Stimulated activated CD4-positive, alpha-beta T cell treated with anti-CD3 and anti-CD28 coated beads, Interleukin-15, amount 100 ng/mL, for 48 hours (primary cell): ENCODE data around the gene MICAL3.
"Not testable (repeated sequence)": the region's sequence is repeated elsewhere in the genome, so short reads cannot be mapped to it uniquely, and the experiment has no call there.

Experiments used
- DNase-seq, 2 donors: peaks; one replicate each; pipeline ENCODE4 v3.0.0-alpha.2; 2020; ENCODE audit warnings: low read depth in 2 of 2

Gene MICAL3

DNA sequence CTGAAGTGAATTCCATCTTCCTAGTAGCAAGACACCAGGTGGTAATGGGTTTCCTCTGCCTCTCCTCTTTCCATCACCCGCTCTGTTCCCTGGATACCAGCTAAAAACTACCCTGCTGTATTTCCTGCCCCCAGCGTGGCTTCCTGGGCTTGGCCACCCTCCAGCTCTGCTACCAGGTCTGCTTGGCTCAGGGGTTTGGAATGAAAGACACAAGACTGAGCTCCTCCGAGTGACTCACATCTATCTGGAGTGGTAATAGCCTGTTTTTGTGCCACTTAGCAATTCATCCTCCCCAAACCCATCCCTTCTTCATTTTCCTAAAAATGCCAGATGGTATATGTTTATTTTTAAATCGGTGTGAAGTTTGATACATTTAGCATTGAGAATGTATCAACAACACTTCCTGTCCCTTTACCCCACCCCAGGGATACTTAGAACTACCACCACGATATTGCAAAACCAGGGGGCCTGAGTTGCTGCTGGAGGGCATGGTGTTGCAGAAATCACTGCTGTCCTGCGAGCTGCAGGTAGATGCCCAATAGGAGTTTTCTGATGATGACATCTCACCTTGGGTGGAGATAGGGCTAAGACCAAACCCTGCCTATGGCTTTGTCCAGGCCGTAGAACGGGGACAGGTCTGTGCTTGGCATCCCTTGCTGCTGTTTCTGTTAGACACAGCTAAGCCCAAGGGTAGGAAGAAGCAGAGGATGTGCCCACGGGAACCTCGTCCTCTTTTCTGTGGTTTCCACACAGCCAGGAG lies 7.5 kb upstream of the MICAL3 start:
- DNase-seq, result no peak

DNA sequence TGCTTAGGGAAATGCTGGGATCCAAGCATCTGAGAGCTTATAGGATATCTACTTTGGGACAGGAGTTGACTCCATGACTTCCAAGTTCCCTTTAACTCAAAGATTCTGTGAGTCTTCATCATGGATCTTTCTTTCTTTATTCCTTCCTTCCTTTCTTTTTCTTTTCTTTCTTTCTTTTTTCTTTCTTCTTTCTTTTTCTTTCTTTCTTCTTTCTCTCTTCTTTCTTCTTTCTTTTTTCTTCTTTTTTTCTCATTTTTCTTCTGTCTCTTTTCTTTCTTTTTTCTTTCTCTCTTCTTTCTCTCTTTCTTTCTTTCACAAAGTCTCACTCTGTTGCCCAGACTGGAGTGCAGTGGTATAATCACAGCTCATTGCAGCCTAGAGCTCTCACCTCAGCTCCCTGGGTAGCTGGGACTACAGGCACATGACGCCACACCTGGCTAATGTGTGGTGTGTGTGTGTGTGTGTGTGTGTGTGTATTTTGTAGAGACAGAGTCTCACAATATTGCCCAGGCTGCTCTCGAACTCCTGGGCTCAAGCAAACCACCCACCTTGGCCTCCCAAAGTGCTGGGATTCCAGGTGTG lies 5.4 kb upstream of the MICAL3 start:
- DNase-seq, result no peak

DNA sequence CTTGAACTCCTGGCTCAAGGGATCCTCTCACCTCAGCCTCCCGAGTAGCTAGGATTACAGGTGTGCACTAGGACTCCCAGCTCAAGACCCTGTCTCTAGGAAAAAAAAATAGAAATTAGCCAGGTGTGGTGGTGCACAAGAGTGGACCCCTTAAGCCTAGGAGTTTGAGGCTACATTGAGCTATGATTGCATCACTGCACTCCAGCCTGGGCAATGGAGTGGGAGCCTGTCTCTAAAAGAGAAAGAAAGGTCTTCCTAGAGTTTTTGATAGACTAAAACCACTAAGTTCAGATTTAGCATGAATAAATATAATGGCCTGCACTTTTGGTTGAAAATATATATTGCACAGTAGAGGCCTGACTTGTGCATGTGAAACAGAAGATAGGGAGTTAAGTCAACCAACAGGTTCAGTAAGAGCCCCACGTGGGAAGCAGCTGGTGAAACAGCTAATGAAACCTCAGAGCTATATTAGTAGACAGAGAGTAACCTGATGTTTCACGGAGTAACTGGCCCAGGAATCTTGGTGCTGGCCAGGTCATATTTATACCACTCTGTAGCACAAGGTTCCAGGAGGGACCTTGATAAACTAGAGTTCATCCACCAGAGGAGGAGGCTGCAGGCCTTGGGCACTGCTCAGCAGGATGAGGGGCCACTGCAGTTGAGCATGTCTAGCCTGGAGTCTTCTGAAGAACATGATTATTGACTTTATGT lies 4.6 kb upstream of the MICAL3 start:
- DNase-seq, result no peak

DNA sequence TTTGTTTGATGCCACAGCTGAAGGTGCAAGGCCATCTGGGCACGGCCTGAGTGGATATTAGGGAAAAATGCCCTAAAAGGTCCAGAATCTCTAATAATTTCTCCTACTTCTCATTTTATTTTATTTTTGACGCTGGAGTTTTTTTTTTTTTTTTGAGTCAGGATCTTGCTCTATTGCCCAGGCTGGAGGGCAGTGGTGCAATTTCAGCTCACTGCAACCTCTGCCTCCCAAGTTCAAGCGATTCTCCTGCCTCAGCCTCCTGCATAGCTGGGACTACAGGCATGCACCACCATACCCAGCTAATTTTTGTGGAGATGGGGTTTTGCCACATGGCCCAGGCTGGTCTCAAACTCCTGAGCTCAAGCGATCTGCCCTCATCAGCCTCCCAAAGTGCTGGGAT lies 1.5 kb upstream of the MICAL3 start:
- DNase-seq, result not testable (repeated sequence)

DNA sequence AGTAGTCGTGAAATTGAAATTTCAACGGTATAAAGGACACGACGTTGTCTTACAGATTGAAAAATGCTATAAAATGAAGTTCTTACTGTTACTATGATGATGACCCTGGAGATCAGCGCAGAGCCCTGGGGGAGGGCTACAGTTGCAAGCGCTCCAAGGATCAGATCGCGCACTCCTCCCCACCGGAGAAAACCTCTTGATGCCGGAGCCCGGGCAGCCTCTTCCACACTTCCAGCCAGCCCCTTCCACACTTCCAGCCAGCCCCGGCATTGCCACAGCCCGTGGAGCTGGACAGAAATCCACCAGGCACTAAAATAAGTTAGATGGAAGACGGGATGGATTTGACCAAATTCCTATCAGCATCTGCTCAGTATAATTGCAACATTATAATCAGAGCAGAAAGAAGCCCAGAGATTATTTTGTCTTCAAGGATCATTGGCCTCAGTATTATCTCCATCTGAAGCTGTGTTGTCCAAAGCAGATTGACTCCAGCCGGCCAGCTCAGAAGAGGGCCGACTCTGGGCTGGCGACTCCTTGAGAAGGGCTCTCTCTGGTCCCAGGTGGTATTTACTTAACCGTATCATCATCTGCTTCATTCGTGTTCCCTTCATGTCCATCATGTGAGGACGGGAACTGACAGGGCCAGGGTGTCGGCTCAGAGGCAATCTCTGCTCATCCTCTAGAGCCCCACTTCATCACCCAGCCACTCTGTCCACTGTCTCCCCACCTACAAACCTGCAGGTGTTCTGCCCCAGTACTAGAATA lies 777 bp upstream of the MICAL3 start:
- no peak for DNase-seq

DNA sequence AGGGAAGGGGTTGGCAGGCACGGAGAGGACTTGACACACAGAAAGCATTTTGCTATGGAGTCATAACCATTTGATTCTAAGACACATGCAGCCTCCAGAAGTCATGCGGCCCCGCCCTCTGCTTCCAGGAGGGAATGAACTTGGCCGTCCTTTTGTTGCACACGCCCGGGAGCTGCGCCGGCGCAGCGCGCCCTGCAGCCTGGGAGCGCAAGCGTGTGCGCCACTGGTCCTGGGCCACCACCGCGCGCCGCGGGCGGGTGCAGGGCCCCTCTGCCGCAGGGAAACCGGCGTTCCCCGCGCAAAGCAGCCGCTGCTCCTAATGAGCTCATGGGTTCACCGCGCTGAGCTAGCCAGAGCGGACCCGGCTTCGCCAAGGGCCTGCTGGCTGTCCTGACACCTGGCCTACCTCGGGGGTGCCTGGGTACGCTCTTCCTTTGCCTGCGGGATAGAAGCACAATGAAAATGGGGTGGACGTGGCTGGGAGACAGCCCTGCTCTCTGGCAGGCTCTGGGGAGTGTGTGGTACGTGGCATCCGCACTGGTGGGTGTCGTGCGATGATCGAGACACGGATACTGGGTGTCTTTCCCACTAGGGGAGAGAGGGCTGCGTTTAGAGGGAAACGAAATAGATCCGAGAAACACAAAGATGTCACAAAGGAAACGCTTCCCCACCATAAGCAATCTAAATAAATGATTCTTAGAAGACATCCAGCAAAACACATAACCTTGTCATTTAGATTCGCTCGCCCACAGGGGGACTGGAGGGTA lies 669 bp downstream of the MICAL3 start:
- no peak for DNase-seq

DNA sequence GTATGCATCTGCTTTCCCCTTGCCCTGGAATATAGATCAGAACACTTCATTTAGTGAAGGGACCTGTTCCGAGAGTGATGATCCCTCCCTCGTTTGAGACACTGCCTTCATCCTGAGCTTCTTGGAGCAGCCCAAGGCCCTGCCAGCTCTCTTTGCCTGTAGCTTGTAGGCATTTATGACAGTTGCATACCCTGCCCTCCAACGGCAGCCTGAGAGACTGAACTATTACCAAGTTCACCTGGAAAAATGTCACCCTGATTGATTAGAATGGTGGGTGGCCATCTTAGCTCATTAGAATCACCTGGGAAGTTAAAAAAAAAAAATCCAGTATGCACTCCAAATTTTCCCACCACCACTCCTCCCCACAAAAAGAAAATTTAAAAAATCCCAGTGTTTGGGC lies 1.5 kb downstream of the MICAL3 start:
- DNase-seq, result no peak

DNA sequence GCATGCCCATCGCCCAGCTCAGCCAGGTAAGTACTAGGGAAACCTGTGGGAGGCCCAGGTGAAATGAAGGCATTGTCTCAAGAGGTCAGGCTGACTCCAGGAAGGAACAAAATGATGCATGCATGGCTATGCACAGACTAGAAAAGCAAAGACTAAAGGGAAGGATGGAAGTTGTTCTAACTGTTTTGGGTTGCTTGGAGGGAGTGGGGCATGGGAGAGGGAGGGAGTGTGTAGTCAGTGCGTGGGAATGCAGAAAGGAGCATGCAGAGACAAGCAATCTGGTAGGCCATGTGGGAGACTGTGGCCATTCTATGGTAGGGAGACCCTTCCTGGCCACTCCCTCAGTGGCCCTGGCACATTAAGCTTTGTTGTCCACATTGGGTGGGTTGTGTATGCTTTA lies 2.9 kb downstream of the MICAL3 start:
- no peak for DNase-seq

DNA sequence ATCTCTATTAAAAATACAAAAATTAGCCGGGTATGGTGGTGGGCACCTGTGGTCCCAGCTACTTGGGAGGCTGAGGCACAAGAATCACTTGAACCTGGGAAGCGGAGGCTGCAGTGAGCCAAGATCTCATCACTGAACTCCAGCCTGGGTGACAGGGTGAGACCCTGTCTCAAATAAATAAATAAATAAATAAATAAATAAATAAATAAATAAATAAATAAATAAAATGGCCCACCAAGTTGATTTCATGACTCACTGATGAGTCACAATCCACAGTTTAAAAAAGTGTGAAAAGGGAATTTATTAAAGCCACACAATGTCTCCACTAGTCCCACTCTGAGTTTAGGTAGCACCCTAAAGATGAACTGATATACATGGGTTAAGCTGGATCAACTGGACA lies 3.6 kb downstream of the MICAL3 start:
- not testable (repeated sequence) for DNase-seq

DNA sequence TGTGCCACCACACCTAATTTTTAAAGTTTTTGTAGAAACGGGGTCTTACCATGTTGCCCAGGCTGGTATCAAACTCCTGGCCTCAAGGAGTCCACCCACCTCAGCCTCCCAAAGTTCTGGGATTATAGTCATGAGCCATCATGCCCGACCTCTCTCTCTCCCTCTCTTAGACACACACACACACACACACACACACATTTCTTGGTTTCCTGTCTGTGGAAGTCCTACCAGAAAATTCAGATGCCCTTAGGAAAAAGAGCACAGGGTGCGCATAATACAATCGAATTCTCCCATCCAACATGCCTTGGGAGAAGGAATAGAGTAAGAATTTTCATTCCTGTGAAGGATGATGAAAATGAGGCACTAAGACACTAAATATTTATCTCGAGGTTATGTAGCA lies 10.4 kb downstream of the MICAL3 start:
- no peak for DNase-seq

DNA sequence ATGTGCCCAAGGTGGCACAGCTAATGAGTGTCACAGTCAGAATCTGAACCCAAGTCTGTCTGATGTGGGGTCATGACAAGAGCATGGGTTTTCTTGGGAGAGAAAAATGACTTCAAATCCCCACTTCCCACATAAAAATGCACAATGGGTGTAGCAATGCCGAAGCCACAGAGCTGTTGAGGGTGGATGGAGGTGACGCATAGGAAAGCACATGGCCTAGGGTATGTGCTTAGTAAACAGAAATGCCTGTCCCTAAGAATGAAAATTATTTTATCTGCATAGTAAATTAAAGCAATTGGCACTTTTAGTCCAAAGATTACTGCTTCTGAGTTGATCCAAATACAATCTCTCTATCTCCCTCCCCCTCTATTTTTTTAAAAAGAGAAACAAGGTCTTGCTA lies 10.9 kb downstream of the MICAL3 start:
- DNase-seq, result no peak

DNA sequence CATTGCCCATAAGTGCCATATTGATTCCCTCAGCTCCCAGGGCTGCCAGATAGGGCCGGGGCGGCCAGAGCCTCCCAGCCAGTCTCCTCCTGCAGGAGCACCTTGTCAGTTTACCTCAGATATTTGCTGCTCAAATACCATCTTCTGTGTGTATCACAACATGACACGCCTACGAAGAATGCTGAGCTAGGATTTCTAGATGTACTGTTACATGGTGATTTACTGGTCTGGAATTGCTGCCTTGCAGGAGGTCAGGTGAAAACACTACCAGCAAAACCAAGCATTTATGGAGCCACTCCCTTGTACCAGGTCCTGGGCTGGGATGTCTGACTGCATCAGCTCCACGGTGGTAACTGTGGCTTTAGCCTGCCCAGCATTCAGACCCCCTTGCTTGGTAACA lies 11.8 kb downstream of the MICAL3 start:
- DNase-seq, result no peak

DNA sequence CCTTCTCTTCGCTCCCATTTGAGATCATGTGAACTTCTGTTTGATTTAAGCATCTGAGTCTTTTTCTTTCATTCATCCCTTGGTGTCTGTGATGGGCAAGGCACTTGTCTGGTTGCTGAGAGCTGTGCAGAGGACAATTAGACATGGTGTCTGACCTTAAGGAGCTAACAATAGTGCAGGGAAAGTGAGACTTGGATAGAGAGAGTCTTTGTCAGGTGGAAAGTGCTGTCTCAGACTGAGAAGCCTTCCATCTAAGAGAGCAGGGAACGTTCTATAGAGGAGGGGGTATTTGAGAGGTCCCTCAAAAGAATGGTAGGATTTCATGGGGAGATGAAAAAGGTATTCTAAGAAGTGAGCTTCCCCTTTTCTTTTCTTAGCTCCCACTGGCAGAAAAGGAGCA lies 14.1 kb downstream of the MICAL3 start:
- DNase-seq, result no peak

DNA sequence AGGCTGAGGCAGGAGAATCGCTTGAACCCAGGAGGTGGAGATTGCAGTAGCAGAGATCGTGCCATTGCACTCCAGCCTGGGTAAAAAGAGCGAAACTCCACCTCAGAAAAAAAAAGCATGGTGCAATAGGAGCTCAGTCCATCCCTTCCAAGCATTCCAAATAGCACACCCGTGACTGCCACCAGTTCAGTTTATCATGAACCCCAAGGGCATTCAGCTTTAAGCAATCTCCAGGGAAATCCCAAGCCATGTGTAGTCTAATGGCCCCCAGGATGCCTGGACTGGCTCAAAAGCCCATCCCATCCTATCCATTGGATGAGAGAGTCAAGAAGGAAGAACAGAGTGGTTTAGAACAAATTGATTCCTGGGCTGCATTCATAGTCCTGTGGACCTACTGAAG lies 16.2 kb downstream of the MICAL3 start:
- no peak for DNase-seq

DNA sequence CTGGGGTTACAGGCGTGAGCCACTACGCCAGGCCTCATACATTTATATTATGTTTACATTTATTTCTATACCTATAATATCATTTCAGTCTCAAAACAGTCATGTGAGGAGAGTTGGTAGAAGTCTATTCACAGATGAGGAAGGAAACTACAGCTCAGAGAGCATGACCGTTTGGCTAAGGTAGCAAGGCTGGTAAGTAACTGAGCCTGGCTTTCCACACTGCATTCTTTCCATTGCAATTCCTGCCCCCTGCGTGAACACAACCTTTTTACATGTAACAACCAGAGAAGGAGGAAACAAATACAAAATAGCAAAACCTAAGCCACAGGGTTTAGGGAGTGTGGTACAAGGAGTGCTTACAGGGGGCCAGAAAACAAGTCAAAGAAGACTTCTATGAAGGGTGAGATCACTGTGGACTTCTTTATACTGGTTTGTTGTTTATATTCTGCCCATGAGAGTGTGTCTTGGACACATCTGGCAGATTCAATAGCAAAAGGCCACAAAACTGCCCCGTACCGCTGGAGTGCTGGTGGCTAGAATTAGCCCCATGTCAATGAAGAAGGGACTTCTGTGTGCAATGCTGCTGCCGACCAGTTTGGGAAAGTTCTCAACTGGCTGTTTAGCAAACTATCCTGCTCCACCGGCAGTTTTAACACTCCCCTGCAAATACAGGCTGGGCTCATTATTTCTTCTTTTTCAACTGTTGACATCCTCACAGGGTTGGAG lies 19.0 kb downstream of the MICAL3 start:
- DNase-seq, result no peak

DNA sequence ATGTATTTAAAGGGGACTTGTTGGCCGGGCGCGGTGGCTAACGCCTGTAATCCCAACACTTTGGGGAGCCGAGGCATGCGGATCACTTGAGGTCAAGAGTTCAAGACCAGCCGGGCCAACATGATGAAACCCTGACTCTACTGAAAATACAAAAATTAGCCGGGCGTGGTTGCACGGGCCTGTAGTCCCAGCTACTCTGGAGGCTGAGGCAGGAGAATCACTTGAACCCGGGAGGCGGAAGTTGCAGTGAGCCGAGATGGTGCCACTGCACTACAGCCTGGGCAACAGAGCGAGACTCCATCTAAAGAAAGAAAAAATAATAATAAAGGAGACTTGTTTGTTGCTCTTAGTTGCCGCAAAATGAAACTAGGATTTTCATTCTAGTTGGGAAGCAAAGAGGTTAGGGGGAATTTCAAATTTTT lies 22.5 kb downstream of the MICAL3 start:
- not testable (repeated sequence) for DNase-seq

DNA sequence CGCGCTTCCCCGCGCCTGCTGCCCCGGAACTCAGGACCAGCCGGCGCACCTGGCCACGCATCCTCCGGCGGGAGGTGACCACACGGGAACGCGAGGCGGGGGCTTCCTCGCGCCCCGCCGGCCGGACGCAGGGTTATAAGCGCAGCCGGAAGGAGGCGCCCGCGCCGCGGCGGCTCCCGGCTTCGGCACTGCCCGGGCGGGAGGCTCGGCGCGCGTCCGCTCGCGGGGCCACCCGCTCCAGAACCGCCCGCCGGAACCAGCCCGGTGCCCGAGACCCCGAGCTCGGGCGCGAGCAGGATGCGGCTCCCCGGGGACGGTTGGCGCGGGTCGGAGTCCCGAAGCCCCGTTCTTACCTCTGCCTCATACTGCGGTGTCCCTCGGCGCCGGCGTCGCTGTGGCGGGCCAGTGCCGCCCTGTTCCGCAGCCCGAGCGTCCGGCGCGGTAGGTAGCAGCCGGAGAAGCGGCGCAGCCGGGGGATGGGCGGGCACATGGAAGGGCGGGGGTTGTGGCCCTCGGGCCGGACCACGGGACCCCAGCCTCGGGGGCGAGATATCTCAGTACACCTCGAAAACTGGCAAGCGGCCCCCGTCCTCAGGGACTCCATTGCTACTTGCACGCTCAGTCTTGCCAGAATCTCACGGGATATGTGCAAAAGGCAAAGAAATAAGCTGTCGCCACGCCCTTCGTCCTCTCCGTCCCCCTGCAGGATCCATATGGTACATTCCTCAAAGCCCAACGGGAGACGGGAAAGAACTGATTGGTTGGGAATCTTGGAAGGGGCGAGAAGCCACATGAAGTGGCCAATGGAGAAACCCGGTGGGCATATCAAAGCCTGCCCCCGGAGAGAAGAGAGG lies 23.1 kb downstream of the MICAL3 start:
- DNase-seq, result peak; percentile 59 to 70

DNA sequence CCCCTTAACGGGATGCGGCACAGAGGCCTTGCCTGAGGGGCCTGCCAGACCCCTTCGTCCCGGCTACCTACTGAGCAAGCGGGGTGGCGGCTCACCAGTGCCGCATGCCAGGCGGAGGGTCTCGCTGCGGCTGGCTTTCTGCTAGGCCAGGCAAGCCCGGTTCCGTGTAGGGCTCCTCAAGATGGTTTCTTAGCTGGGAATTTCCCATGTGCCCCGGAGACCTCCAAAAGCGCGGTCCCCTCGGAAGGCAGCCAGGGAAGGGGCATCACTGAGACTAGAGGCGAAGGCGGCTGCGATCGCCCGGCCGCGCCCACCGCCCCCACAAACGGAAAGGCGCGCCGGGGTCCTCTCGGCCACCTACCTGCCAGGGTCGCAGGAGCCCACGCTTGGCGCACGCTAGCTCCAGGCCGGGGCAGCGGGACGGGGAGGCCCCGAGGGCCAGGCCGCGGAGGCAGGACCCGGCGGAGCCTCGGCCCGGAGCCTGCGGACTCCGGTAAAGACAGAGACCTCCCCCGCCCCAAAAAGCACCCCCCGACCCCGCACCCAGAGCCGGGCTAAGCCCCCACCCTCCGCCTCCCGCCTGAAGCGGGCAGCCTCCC lies 23.8 kb downstream of the MICAL3 start:
- no peak for DNase-seq

DNA sequence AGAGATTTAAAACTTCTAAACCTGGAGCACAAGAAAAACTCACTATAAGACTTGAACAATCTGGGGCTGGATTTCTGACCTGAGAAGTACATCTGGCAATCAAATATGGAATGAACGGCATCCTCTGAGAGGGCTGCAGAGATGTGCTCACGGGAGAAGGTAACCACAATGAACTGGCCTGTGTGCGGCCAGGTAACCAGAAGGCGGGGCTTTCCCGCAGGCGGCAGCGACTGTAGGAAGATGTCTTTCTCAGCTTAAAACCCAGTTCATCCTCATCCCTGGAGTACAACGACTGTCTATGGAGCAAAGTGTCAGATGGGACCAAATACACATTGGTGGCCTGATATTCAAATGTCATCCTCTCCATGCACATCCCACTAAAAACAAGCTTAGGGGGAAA lies 24.5 kb downstream of the MICAL3 start:
- DNase-seq, result no peak

DNA sequence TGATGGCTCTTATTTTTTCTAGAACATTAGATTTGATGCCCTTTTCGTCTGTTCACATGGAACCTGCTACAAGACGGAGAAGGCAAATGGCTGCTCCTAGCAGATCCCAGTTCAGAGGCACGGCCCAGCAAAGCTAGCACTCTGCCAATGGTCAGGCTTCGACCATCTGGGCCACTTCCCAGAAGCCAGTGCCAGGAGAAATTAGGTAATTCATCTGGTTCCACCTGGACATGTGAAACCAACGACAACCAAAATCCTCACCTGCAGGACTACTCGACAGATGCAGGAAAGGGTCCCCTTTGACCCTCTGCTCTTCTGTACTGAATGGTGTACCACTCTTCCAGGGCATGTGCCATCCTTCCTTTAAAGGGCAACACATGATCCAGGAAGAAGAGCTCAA lies 25.4 kb downstream of the MICAL3 start:
- no peak for DNase-seq
